ACC112 (cell line): ENCODE measurements around the gene POLL.

Source experiments
- H2AFZ ChIP-seq: fragments of 200-600 bp; sonication (generic); one replicate; pipeline ENCODE4 v1.6.0; 2017; ENCODE audit warnings: antibody characterized with exemption, low read length; ENCODE audit not compliant: unreplicated experiment
- H3K27ac ChIP-seq: fragments of 200-600 bp; sonication (generic); 2 replicates; pipeline ENCODE4 v1.5.1; 2014; ENCODE audit warnings: low read depth, mild to moderate bottlenecking, antibody characterized with exemption, low read length, moderate library complexity
- H3K27me3 ChIP-seq: fragments of 200-600 bp; sonication (generic); 2 replicates; pipeline ENCODE4 v1.6.1; 2014; ENCODE audit warnings: mild to moderate bottlenecking, antibody characterized with exemption, low read length, moderate library complexity, mixed read lengths; ENCODE audit not compliant: insufficient read depth
- H3K36me3 ChIP-seq: fragments of 200-600 bp; sonication (generic); 2 replicates; pipeline ENCODE4 v1.6.1; 2016; ENCODE audit warnings: mild to moderate bottlenecking, antibody characterized with exemption, low read length, moderate library complexity, mixed read lengths; ENCODE audit not compliant: insufficient read depth
- H3K4me1 ChIP-seq: fragments of 200-600 bp; sonication (generic); one replicate; pipeline ENCODE4 v1.6.1; 2016; ENCODE audit warnings: low read length, mixed read lengths; ENCODE audit not compliant: insufficient read depth, unreplicated experiment, control insufficient read depth
- H3K4me3 ChIP-seq: fragments of 200-600 bp; sonication (generic); 2 replicates; pipeline ENCODE4 v1.5.1; 2014; ENCODE audit warnings: mild to moderate bottlenecking, low read depth, low read length
- H3K79me2 ChIP-seq: fragments of 200-600 bp; sonication (generic); one replicate; pipeline ENCODE4 v1.6.0; 2016; ENCODE audit warnings: low read length; ENCODE audit not compliant: control insufficient read depth, unreplicated experiment, insufficient read depth

The POLL gene

DNA sequence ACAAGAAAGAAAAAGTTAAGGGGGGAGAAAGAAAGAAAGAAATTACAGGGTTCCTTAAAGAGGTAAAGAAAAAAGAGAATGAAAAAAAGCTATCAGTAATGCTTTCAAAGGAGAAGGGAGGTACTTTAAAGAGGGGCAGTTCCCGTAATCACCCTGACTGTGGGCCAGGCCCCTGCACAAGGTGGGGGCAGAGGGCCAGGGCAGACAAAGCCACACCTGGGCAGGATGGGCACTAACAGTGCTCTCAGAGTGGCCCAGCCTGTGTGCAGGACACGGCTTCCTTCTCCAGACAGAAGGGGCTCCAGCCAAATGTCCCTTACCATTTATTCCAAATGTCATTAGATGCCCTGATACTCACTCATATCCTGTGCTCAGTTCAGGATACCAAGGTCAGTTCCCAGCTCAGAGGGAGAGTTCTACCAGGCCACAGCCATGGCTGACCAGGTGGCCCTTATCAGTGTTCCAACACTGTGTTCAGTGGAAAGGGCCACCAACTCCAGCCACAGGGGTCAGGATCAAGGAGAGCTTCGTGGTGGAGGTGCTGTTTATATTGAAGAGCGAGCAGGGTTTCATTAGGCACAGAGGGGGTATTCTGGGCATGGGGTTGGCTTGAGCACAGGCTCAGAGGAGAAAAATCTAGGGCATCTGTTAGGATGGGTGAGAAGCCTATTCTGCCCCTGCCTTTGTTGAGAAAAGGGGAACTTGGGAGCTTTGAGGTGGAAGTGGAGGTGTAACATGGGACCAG lies 29.9 kb upstream of the POLL start:
- H3K4me1 ChIP-seq = no peaks in the 10 kb centered on the region
- H3K27ac ChIP-seq = no peak overlapping the region
- H3K27me3 ChIP-seq = no peaks in the 10 kb centered on the region
- no peaks in the 10 kb centered on the region for H3K79me2 ChIP-seq
- no peaks in the 10 kb centered on the region for H3K36me3 ChIP-seq
- no peak overlapping the region for H2AFZ ChIP-seq
- H3K4me3 ChIP-seq = no peak overlapping the region

DNA sequence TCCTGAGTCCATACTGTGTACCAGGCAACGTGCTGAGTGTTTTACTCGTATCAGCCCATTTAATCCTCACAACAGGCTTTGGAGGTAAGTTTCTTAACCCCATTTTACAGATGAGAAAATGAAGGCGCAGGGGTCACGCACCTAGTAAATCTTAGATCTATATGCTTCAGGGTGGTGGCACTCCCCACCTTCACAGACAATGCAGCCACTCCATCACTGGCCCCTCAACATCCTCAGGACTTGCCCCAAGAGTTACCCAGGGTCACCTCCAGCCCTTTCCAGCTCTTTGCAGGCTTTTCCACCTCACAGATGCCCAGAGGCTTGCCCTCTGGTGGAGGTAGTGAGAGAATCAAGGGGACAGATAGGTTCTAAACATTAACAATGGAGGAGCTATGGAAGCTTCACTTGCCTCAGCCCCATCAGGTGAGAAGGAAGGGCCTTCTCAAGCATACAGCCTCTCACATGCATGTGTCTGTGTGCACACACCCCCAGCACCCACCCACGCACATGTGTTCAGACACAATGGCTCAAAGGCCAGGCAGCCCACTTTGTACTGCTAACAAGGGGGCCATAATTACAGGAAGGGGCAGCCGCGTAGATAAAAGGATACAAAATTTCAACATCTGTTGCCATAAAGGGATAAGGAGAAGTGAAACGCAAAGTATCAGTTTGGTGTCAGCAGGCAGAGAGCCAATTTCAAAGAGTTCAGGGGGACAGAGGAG lies 29.2 kb upstream of the POLL start:
- no peaks in the 10 kb centered on the region for H3K36me3 ChIP-seq
- no peaks in the 10 kb centered on the region for H3K27me3 ChIP-seq
- H3K27ac ChIP-seq = no peak overlapping the region
- no peaks in the 10 kb centered on the region for H3K79me2 ChIP-seq
- H3K4me3 ChIP-seq = no peak overlapping the region
- no peaks in the 10 kb centered on the region for H3K4me1 ChIP-seq
- H2AFZ ChIP-seq = no peak overlapping the region

DNA sequence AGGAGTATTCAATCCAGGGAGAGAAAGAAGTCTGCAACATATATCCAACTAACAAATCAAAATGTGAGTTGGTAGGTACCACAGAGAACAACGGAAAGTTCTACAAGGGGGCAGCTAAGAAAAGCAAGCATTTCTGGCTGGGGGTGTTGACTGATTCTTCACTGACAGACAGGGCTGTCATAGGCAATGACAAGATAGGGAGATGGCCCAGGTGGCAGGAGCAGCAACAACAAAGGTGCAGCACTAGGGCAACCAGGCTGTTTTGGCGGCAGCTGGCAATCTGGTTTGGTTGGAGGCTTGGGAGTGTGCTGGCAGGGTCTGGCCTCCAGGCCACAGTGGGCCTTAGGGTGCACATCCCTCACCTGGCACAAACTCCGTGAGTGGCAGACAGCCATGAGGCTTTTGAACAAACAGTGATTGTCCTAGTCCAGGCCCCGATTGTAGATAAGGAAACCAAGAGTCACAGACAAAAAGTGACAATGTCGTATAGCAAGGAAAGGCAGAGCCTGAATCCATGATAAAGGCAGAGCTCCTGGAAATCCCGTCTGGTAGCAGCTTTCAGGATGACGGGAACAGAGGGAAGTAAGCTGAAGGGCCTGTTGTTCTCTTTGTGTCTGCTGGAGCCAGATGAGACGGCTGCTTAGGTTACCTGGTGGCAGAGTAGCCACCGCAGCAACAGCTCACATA lies 28.5 kb upstream of the POLL start:
- no peaks in the 10 kb centered on the region for H3K27me3 ChIP-seq
- no peak overlapping the region for H3K27ac ChIP-seq
- H2AFZ ChIP-seq = no peak overlapping the region
- no peaks in the 10 kb centered on the region for H3K79me2 ChIP-seq
- peaks cover 3% of the 10 kb centered on the region for H3K4me1 ChIP-seq
- no peaks in the 10 kb centered on the region for H3K36me3 ChIP-seq
- H3K4me3 ChIP-seq = no peak overlapping the region

DNA sequence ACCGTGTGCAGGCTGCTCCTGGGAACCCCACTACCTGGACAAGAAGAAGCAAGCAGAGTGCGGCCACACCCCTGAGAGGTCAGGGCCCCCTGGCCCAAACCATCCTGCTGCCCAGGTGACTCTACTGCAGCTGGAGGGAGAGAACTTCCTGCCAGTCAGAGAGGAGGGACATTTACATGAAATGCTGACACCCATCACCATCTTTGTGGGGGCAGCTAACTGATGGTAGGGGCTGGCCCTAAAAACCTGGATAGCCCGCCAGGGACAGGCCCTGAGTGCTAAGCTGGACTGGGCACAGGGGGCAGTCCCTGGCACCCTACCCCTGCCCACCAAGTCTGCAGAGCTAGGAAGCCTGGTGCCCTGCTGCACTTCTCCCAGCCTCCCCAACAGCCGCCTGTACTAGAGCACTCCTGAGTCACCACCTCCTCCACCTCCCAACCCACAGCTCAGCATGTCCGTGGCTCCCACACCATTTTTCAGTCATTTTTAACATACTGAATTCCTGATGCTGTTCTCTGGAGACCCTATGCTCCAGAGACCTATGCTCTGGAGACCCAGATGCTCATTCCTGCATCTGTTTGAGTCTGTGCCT lies 27.6 kb upstream of the POLL start:
- H3K27ac ChIP-seq = no peak overlapping the region
- peaks cover 5% of the 10 kb centered on the region for H3K4me1 ChIP-seq
- H3K79me2 ChIP-seq = no peaks in the 10 kb centered on the region
- no peaks in the 10 kb centered on the region for H3K36me3 ChIP-seq
- no peaks in the 10 kb centered on the region for H3K27me3 ChIP-seq
- H2AFZ ChIP-seq = no peak overlapping the region
- no peak overlapping the region for H3K4me3 ChIP-seq

DNA sequence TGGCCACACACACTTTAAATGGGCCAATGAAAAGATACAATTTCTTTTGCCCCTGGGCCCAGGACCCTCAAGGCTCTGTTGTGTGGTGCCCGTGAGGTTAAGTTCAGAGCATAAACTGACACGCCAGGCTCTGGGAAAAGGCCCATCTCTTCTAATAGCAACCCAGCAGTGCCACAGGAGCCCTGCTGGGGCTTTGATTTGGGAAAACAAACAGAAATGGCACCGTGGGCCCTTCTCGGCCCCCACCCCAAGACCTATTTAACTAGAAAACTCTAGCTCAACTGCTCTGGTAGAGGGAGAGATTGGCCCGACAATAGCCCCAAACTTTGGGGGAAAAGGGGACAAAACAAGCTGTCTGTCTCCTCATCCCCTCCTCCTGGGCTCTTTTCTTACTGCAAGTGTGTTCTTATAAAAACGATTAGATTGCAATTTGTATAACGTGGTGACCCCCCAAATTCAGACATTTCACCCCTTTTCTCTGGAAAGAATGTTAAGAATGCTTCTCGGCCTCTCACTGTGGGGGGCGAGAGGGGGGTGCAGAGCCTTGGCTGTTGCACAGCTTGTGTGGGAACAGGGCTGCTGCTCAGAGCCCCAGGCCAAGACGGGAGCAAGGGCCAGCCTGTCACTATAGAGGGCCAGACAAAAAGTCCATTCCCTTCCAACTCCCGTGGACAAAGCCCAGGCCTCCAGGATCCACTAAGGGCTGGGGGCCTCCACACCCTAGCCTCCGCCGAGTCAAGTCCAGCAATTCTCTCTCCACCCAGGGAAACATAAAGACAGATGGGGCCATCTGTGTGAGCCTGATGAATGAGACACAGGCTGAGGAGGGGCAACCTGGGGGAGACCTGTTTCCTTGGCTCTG lies 26.8 kb upstream of the POLL start:
- H3K27ac ChIP-seq = no peak overlapping the region
- H3K4me1 ChIP-seq = peaks cover 5% of the 10 kb centered on the region
- H2AFZ ChIP-seq = no peak overlapping the region
- H3K79me2 ChIP-seq = no peaks in the 10 kb centered on the region
- no peak overlapping the region for H3K4me3 ChIP-seq
- no peaks in the 10 kb centered on the region for H3K36me3 ChIP-seq
- no peaks in the 10 kb centered on the region for H3K27me3 ChIP-seq

DNA sequence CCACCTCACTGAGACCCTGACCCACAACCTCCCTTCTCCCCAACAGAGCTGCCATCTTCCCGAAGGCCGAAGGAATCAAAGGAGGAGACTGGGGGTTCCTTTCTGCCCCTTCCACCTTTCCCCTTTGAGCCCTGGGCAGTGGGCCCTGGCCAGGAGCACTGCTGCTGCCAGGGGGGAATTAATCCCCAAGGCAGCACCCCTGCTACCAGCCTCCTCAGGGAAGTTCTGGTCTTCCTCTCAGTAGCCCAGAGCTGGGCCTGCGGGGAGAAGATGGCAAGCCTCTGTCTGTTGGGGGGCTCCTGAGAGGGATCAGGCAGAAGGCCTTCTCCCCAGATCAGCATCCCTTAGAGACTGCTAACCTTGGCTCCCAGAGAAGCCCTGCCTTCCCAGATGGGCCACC lies 25.6 kb upstream of the POLL start:
- Histone ChIP-seq H3K36me3 (no peaks in the 10 kb centered on the region), H3K79me2 (no peaks in the 10 kb centered on the region), H3K4me1 (peaks cover 15% of the 10 kb centered on the region), H3K4me3 (no peak overlapping the region), H3K27me3 (no peaks in the 10 kb centered on the region), H2AFZ (no peak overlapping the region), H3K27ac (no peak overlapping the region)

DNA sequence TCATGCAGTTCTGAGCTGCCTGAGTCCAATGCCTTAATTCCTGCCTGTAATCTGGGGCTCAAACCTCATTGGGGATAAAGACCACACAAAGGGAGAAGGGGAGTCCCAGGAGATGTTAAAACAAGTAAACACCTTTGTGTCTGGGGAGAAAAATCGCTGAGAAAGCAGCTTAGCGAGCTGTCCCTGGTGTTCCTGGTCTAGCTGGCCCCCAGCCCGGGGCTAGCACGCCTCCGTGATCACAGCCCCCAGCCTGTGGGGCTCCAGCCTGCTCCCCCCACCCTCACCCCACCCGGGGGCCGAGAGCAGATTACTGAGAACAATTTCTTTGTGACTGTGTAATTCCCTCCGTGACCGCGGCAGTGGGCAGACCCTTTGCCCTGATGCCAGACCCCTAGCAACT lies 24.8 kb upstream of the POLL start:
- H3K36me3 ChIP-seq = no peaks in the 10 kb centered on the region; the same call in 1 of the 2 replicates

DNA sequence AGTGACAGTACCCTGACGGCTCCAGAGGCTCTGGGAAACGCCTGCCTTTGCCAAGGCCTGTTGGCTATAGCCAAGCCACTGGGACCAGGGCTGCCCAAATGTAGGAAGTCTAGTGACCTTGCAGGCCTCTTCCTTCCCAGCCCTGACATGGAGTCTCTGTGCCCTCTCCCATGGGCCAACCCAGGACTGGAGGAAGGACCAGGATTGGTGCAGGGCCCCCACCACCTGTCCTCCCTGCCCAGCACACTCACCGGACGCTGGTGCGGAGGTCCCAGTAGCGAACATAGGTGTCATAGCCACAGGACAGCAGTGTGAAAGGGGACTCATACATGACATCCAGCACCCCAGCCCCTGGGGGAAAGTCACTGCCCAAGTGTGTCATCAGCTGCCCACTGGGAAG lies 24.0 kb upstream of the POLL start:
- Histone ChIP-seq H3K27ac (no peak overlapping the region), H3K79me2 (no peaks in the 10 kb centered on the region), H2AFZ (no peak overlapping the region), H3K36me3 (no peaks in the 10 kb centered on the region; the same call in 1 of the 2 replicates), H3K4me1 (peaks cover 15% of the 10 kb centered on the region), H3K27me3 (no peaks in the 10 kb centered on the region), H3K4me3 (no peak overlapping the region)

More for the DNA sequence above, 24.8 kb upstream of the POLL start:
- H3K27ac ChIP-seq = no peak overlapping the region
- H3K79me2 ChIP-seq = no peaks in the 10 kb centered on the region
- no peak overlapping the region for H2AFZ ChIP-seq
- H3K4me1 ChIP-seq = peaks cover 15% of the 10 kb centered on the region
- no peaks in the 10 kb centered on the region for H3K27me3 ChIP-seq
- H3K4me3 ChIP-seq = no peak overlapping the region

DNA sequence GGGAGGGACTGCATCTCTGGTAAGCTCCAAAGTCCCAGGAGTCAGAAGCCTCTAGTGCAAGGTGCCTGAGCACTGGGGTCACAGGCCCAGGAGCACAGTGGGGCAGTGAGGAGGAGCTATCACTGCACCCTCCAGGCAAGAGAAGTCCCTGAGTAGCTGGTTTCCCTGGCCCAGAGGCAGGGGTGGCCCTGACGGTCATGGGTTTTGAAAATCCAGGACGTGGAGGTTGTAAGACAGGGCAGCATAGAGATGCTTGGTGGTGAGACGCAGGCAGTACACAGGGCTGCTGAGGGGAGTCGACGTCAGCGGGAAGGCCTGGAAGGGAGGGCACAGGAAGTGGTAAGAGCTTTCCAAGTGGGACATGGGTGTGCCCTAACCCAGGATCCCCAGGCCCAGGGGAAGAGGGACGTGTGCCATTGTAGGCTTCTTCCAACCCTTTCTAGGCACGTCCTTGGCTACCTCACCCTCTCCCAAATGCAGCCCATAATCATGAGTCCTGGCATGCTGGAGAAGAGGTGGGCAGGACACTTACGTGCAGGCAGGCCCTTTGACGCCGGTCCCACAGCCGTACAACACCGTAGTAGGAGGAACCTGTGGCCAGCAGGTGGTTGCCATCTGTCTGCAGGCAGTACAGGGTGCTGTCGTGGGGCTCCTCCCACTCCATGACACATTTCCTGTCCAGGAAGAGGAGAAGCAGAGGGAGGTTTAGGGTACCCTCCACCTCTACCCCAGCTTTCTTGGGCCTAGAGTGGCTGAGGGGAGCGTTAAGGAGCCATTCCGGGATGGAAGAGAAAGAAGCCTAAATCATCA lies 23.2 kb upstream of the POLL start:
- no peak overlapping the region for H2AFZ ChIP-seq
- H3K36me3 ChIP-seq = no peaks in the 10 kb centered on the region; the same call in none of the 2 replicates
- no peak overlapping the region for H3K4me3 ChIP-seq
- H3K27me3 ChIP-seq = no peaks in the 10 kb centered on the region
- no peaks in the 10 kb centered on the region for H3K79me2 ChIP-seq
- H3K27ac ChIP-seq = no peak overlapping the region
- peaks cover 15% of the 10 kb centered on the region for H3K4me1 ChIP-seq
